ENCODE measurements around the gene MAN2B2.
"Not testable (repeated sequence)": the region's sequence is repeated elsewhere in the genome, so short reads cannot be mapped to it uniquely, and the experiment has no call there.

DNA sequence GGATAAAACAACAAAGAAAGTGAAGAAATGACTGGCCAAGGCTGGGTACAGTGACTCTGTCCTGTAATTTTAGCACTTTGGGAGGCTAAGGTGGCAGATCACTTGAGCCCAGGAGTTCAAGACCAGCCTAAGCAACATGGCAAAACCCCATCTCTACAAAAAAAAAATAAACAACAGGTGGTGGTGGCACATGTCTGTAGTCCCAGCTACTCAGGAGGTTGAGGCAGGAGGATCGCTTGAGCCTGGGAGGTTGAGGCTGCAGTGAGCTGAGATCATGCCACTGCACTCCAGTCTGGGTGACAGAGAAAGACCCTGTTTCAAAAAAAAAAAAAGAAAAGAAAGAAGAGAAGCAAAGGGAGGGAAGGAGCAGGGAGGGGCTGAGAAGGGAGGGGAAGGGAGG lies 53.5 kb downstream of the MAN2B2 start:
- TF ChIP-seq POLR2A (IDR thresholded peaks at IDR 0.05), result not testable (repeated sequence)
- TF ChIP-seq, protein P1, sequence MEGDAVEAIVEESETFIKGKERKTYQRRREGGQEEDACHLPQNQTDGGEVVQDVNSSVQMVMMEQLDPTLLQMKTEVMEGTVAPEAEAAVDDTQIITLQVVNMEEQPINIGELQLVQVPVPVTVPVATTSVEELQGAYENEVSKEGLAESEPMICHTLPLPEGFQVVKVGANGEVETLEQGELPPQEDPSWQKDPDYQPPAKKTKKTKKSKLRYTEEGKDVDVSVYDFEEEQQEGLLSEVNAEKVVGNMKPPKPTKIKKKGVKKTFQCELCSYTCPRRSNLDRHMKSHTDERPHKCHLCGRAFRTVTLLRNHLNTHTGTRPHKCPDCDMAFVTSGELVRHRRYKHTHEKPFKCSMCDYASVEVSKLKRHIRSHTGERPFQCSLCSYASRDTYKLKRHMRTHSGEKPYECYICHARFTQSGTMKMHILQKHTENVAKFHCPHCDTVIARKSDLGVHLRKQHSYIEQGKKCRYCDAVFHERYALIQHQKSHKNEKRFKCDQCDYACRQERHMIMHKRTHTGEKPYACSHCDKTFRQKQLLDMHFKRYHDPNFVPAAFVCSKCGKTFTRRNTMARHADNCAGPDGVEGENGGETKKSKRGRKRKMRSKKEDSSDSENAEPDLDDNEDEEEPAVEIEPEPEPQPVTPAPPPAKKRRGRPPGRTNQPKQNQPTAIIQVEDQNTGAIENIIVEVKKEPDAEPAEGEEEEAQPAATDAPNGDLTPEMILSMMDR (IDR thresholded peaks at IDR 0.05 in 4 of 5, conservative IDR thresholded peaks at IDR 0.05 in 1 of 5), result not testable (repeated sequence)
